LNCaP clone FGC (cell line): Measurements from ENCODE around the gene LPAR3.
A peak's percentile ranks its signal among the peaks of the same experiment; 100 is the strongest.

Source experiments
- DNase-seq: peaks from one replicate; pipeline ENCODE4 v3.0.0-alpha.2; 2011; ENCODE audit warnings: low read depth
- H3K4me3 ChIP-seq: 2 replicates; pipeline ENCODE4 v1.5.1; 2011; ENCODE audit warnings: mild to moderate bottlenecking, low read depth, low read length, control low read depth
- TF ChIP-seq, protein P1 (sequence below): IDR thresholded peaks from 2 replicates; pipeline ENCODE4 v1.5.1; 2012; ENCODE audit warnings: mild to moderate bottlenecking; ENCODE audit not compliant: control insufficient read depth, insufficient read depth; ENCODE audit errors: extremely low read depth

The LPAR3 gene

DNA sequence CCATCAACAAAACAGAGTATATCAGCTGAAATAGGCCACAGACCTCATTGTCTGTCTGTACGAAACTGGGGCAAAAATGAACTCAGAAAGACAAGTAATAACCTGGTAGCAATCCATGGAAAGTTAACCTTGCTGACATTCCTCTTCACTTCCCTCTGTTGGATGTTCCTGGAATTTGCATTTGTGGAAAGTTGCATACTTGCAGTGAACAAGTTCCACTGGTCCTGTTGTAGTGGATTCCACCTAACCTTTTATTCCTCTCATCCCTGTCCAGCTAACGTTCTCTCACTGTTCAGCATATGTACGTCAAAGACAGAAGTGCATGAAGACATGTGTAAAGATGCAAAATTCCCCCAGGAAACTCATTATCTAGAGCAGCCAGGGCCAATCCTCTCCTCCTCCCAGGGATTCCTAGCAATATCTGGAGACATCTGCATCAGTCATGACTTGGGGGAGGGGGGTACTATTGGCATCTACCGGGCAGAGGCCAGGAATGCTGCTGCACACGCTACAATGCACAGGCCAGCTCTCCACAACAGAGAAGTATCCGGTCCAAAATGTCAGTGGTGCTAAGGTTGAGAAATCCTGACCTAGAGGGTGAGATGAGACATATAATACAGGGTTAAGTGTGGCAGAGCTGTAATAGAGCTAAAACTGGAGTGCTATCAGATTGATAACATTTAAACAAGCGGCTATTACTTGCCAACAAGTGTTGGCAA, 8.2 kb downstream of the LPAR3 start:
- TF ChIP-seq, protein P1, sequence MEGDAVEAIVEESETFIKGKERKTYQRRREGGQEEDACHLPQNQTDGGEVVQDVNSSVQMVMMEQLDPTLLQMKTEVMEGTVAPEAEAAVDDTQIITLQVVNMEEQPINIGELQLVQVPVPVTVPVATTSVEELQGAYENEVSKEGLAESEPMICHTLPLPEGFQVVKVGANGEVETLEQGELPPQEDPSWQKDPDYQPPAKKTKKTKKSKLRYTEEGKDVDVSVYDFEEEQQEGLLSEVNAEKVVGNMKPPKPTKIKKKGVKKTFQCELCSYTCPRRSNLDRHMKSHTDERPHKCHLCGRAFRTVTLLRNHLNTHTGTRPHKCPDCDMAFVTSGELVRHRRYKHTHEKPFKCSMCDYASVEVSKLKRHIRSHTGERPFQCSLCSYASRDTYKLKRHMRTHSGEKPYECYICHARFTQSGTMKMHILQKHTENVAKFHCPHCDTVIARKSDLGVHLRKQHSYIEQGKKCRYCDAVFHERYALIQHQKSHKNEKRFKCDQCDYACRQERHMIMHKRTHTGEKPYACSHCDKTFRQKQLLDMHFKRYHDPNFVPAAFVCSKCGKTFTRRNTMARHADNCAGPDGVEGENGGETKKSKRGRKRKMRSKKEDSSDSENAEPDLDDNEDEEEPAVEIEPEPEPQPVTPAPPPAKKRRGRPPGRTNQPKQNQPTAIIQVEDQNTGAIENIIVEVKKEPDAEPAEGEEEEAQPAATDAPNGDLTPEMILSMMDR = peak; percentile 25; the same call in 1 of the 2 replicates
- H3K4me3 ChIP-seq = no peak overlapping the region
- no peak for DNase-seq

DNA sequence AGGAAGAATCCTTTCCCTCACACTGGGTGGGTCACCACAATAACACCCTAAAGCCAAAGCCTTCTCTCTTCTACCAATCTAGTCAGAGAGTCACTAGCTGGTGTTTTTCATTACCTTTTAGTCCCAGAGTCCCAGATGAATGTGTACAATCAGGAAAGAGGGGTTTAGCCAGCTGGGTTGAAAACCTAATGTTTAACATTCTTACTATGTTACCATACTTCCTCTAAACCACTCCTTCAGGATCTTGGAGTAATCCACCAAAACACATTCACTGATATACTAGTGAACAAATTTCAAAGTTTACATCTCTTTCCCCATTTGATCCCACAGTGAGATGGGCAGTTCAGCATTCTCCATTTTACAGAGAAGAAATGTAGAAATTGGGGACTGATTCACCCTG, 9.7 kb downstream of the LPAR3 start:
- no peak overlapping the region for H3K4me3 ChIP-seq
- TF ChIP-seq, protein P1 = no peak
- DNase-seq = no peak

DNA sequence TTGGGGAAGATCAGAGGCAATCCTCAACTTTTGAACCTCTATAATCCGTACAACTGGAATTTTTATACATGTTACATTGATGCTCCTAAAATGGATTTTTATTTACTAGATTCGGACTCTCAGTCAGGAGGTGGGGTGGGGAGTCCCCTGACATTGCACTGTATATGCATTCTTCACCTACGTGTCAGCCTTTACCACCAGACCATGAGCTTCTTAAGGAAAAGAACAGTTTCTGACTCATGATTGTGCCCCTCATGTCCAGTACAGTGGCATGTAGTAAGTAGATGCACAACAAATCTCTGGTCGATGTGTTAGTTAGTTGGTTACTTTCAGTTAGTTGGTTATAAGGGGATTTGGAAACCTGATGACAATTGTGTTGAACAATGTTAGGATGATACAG, 15.4 kb downstream of the LPAR3 start:
- DNase-seq = no peak
- no peak overlapping the region for H3K4me3 ChIP-seq
- TF ChIP-seq, protein P1 = no peak

DNA sequence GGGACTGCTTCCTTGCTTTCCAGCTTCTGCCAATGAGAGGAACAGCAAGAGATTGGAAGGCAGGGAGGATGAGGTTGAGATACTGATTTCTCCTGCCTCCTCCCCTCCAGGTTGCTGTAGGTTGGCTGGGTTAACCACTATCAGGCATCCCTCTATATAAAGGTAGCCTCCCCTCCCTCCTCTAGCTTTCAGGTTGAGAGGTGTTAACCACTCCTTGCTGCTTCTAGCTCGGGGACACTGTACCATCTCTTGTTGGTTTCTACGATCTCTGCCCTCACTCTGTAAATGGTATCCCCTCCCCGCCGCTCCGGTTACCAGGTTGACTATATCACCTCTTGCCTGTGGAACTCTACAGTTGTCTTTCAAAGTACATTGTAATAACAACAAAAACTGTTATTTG, 16.7 kb downstream of the LPAR3 start:
- H3K4me3 ChIP-seq = no peak overlapping the region
- no peak for DNase-seq
- TF ChIP-seq, protein P1 = no peak

- DNase-seq = no peak
- TF ChIP-seq, protein P1 = no peak
- no peak overlapping the region for H3K4me3 ChIP-seq
These were observed 19.6 kb downstream of the LPAR3 start for GRCh38 chr1:84873366-84873765.

DNA sequence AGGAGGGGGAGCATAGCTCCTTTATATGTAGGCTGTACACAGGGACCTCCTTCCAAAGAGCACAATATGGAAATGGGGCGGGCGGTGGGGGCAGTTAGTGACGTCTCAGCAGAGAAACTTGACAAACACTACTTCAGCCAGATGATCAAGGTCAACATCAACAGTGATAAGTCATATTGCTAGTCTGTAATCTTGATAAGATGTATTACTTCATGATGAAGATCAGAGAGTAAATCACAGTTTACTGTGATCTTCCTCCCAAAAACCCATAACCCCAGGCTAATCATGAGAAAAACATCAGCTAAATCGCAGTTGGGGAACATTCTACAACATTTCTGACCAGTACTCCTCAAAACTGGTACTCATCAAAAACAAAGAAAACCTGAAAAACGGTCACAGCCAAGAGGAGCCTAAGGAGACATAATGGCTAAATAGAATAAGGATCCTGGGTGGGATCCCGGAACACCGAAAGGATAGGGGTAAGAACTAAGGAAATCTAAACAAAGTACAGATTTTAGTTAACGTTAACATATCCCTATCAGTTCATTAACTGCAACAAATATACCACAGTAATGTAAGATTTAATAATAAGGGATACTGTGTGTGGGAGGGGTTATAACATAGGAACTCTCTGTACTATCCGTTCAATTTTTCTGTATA, 20.2 kb downstream of the LPAR3 start:
- H3K4me3 ChIP-seq = 0 out of 2 replicates have a peak overlapping the region, but pooled peaks have one; percentile 6
- no peak for DNase-seq
- TF ChIP-seq, protein P1 = no peak
